RWPE1 (cell line): Measurements from ENCODE around the gene RASGEF1B.
A peak's percentile ranks its signal among the peaks of the same experiment; 100 is the strongest.

Experiments
- CTCF ChIA-PET: fragments of 350-600 bp; sonication (Branson Sonifier 250); formaldehyde crosslinking; extraction: SDS; loops from one replicate; lab custom pipeline; 2021; lab: Yijun Ruan, JAX
- POLR2A ChIA-PET: fragments of 400-600 bp; formaldehyde crosslinking; extraction: SDS; loops from one replicate; lab custom pipeline; 2020; ENCODE audit warnings: antibody characterized with exemption; ENCODE audit not compliant: low non-redundant PET; lab: Yijun Ruan, JAX
- DNase-seq: peaks from one replicate; pipeline ENCODE4 v3.0.0; 2012; ENCODE audit warnings: low spot score
- H3K27ac ChIP-seq: fragments of 450-650 bp; 2 replicates; pipeline ENCODE4 v1.5.1; 2017
- CTCF ChIP-seq: fragments of 450-650 bp; conservative IDR thresholded peaks from 2 replicates; pipeline ENCODE4 v1.5.1; 2017; ENCODE audit warnings: low read depth, mild to moderate bottlenecking

The RASGEF1B gene

DNA sequence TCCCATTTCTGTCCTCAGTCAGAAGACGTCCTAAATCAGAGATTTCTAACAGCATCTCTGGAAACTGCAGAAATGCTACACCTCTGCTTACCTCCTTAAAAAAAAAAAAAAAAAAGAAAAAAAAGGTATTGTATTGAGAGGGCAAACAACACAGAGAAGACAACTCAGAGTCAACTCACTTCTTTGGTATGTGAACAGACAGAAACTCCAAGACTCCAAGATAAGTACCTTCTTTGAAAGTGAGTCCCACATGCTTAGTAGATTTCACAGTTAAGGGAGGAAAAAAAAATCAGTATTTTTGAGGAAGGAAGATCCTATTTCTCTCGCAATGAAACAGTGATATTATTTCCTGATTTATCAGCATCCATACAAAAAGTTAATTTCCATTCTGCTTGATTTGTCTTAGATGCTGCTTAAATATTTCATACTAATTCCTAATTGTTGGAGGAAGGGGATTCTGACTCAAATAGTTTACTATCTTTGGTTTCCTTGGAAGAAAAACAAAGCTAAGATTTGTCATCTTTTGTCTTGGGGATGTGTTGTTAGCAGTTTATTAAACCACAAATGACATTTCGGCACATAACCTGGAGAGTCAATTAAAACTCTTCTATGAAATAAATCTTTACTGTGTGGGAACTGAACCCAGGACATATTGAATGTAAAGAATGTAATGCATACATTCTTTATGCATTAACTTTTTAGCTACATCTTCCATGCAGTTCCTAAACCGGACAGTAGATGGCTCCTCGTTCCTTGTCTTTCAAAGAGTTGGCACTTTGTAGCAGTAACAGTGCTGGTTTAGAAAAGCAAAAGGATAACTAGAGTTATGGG is 4.7 kb downstream of the RASGEF1B start:
- TF ChIP-seq CTCF = peak; percentile 88
- ChIA-PET POLR2A (no interaction called here), CTCF (interaction anchor here (0.6 to 2.2 kb wide), 9 partner anchors 8 to 803 kb away, joined by 3 to 12 read pairs (median 4); no protein-coding TSS in a partner anchor)
- DNase-seq = peak; percentile 31
- H3K27ac ChIP-seq = no peak overlapping the region

GRCh38 chr4:81465406-81466340 is 6.0 kb downstream of the RASGEF1B start:
- no peak for DNase-seq
- no peak for TF ChIP-seq CTCF
- H3K27ac ChIP-seq = no peak overlapping the region
- CTCF ChIA-PET = interaction anchor here (0.6 to 2.2 kb wide), 4 partner anchors 11 to 803 kb away, joined by 3 to 8 read pairs (median 7); no protein-coding TSS in a partner anchor
- POLR2A ChIA-PET = no interaction called here

DNA sequence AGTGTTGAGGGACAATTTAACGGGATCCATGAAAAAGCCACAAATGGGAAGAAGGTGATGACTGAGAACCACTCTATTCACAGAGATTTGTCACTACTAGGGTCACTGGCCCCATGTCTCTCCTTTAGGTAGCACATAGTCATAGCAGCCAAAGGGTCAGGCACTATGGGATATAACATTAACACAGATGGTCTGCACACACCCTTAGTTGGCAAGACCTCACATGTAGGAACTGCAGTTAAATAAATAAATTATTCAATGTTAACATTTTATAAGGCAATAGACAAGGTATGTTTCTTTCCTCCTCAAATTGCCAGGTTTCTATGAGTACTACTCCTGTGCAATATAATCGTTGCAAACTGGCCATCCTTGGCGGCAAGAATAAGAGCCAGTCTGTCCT is 10.9 kb downstream of the RASGEF1B start:
- no peak overlapping the region for H3K27ac ChIP-seq
- CTCF ChIA-PET = no interaction called here
- POLR2A ChIA-PET = no interaction called here
- no peak for TF ChIP-seq CTCF
- no peak for DNase-seq

GRCh38 chr4:81460191-81460701 is 11.5 kb downstream of the RASGEF1B start:
- TF ChIP-seq CTCF = no peak
- ChIA-PET POLR2A (no interaction called here), CTCF (no interaction called here)
- no peak for DNase-seq
- no peak overlapping the region for H3K27ac ChIP-seq

DNA sequence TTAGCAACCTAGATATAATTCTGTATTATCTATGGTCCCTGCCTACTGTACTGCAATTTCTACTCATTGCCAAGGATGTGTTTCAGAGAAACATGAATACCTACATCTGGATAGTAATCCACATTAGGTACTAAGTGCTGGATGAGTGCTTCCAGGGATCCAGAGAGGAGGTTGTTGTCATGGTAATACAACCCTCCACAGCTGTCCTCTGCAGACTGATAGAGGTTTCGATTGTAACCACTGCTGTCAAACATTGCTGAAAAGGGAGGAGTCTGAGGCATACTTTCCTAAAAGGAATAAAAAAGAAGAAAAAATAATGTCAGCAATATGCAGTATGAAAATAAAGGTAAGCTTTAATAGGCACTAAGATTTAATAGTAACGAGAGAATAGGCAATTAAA is 12.5 kb downstream of the RASGEF1B start:
- CTCF ChIA-PET = interaction anchor here (1.8 kb wide), 1 partner anchor 8 kb away, joined by 5 read pairs; no protein-coding TSS in a partner anchor
- no peak overlapping the region for H3K27ac ChIP-seq

More for the DNA sequence above, 12.5 kb downstream of the RASGEF1B start:
- TF ChIP-seq CTCF = no peak
- no peak for DNase-seq
- POLR2A ChIA-PET = no interaction called here
